CD4-positive, alpha-beta T cell (primary cell): ENCODE results near the gene NKAIN4. TPM values are rescaled to one million over a fixed set of nuclear protein-coding genes. Genes with fewer than 3 reads are reported as not detected.

Experiments
- ATAC-seq: fragments of 200-7000 bp; cut with Tn5 transposase; one replicate; pipeline ENCODE4 v1.10.0; 2022; ENCODE audit warnings: mild to moderate bottlenecking; ENCODE audit not compliant: poor library complexity
- CTCF ChIA-PET: fragments of 350-600 bp; sonication (Branson Sonifier 250); formaldehyde crosslinking; loops from one replicate; lab custom pipeline; 2021; ENCODE audit warnings: antibody characterized with exemption, inconsistent platforms; lab: Charles Lee
- POLR2A ChIA-PET: fragments of 350-600 bp; sonication (Branson Sonifier 250); formaldehyde crosslinking; loops from one replicate; lab custom pipeline; 2021; ENCODE audit warnings: antibody characterized with exemption, inconsistent platforms; lab: Charles Lee
- DNase-seq, 14 experiments: peaks; one replicate each; pipeline ENCODE4 v3.0.0-alpha.2; 2013 to 2020; ENCODE audit warnings: mixed read lengths in 2 of 14
- H3K27ac ChIP-seq, 2 donors: one replicate each; pipeline versions ENCODE4 v1.5.1 to v1.7.0; 2013; ENCODE audit warnings: low read length in 2 of 2, low read depth in 1 of 2, mild to moderate bottlenecking in 1 of 2
- H3K27me3 ChIP-seq, 2 experiments: 1 replicate in 1 of 2; 2 replicates in 1 of 2; pipeline versions ENCODE4 v1.6.1 to v1.7.0; 2013; ENCODE audit warnings: low read length in 2 of 2, control low read depth in 1 of 2, mild to moderate bottlenecking in 1 of 2, moderate library complexity in 1 of 2; ENCODE audit not compliant: insufficient read depth in 2 of 2, control insufficient read depth in 1 of 2
- H3K36me3 ChIP-seq: one replicate; pipeline ENCODE4 v1.6.1; 2013; ENCODE audit warnings: low read length, control low read depth; ENCODE audit not compliant: insufficient read depth
- H3K4me1 ChIP-seq: one replicate; pipeline ENCODE4 v1.6.1; 2013; ENCODE audit warnings: low read length, control low read depth; ENCODE audit not compliant: insufficient read depth
- H3K4me3 ChIP-seq: one replicate; pipeline ENCODE4 v1.5.1; 2013; ENCODE audit warnings: mild to moderate bottlenecking, low read length, moderate library complexity
- H3K9me3 ChIP-seq, 2 experiments: 1 replicate in 1 of 2; 2 replicates in 1 of 2; pipeline versions ENCODE4 v1.6.1 to v1.7.0; 2013; ENCODE audit warnings: low read length in 2 of 2, mild to moderate bottlenecking in 2 of 2, control low read depth in 1 of 2, moderate library complexity in 1 of 2; ENCODE audit not compliant: control insufficient read depth in 1 of 2, insufficient read depth in 1 of 2
- H3K27ac Mint-ChIP-seq: one replicate; pipeline ENCODE4 v1.8.0; 2020; ENCODE audit warnings: mixed read lengths
- H3K27me3 Mint-ChIP-seq: one replicate; pipeline ENCODE4 v1.8.0; 2021; ENCODE audit warnings: mixed read lengths
- H3K36me3 Mint-ChIP-seq: one replicate; pipeline ENCODE4 v1.8.0; 2021; ENCODE audit warnings: low read depth, mixed read lengths
- H3K4me1 Mint-ChIP-seq: one replicate; pipeline ENCODE4 v1.8.0; 2021; ENCODE audit warnings: low read depth, mixed read lengths
- H3K4me3 Mint-ChIP-seq: one replicate; pipeline ENCODE4 v1.8.0; 2020; ENCODE audit warnings: mild to moderate bottlenecking, mixed read lengths
- H3K9me3 Mint-ChIP-seq: one replicate; pipeline ENCODE4 v1.8.0; 2020; ENCODE audit warnings: mixed read lengths
- CTCF ChIP-seq: fragments of 200-600 bp; IDR thresholded peaks from one replicate; pipeline ENCODE4 v1.8.0; 2022; ENCODE audit warnings: antibody characterized with exemption, mild to moderate bottlenecking
- intact Hi-C, 2 experiments: fragments of 100-400 bp; cut with DNase I in 1 of 2; cut with micrococcal nuclease in 1 of 2; formaldehyde crosslinking; loops; one replicate each; pipeline versions ENCODE4 v1.15.1 to v1.9.0; 2023 to 2025; cut with DNase I, micrococcal nuclease
- total RNA-seq, 174 experiments: library from RNA in 2 of 174; stranded (reverse) in 2 of 174; gene quantifications; one replicate each; pipeline ENCODE4 v1.2.3 and lab custom pipeline; 2021 to 2026

The NKAIN4 gene
- total RNA-seq, 2 experiments from 2014 or later, result not detected

DNA sequence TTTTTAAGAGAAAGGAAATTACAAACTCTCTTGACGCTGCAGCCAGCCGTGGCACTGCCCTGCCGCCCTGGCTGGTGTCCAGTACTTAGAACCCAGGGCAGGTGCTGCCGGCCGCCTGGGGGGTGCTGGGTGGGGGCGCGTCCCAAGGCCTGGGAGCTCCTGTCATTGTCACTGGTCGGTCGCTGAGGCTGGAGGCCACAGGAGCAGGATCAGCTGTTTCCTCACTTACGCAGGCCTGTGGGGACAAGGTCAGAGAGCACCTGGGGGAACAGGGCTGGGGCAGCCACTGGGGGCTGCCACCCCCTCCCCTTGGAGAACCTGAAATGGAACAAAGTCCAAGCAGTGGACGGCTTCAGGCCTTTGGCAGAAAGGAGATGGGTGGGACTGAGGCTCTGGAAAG, 13.0 kb downstream of the NKAIN4 start:
- Mint-ChIP-seq H3K9me3 (no peaks in the 10 kb centered on the region), H3K27ac (no peak overlapping the region), H3K27me3 (peaks cover 9% of the 10 kb centered on the region), H3K4me1 (no peaks in the 10 kb centered on the region), H3K4me3 (no peak overlapping the region), H3K36me3 (no peaks in the 10 kb centered on the region)
- POLR2A ChIA-PET, result no interaction called here
- DNase-seq, result no peak
- Histone ChIP-seq H3K36me3 (no peaks in the 10 kb centered on the region), H3K27ac (no peak overlapping the region), H3K9me3 (no peaks in the 10 kb centered on the region), H3K27me3 (no peaks in the 10 kb centered on the region), H3K4me1 (no peaks in the 10 kb centered on the region), H3K4me3 (no peak overlapping the region)
- no peak for TF ChIP-seq CTCF
- intact Hi-C loops, result no loop called here
- no peak for ATAC-seq
- CTCF ChIA-PET, result no interaction called here

GRCh38 chr20:63240004-63240403, 14.3 kb downstream of the NKAIN4 start:
- intact Hi-C loops, result no loop called here
- Histone ChIP-seq H3K9me3 (no peaks in the 10 kb centered on the region), H3K27ac (no peak overlapping the region), H3K4me3 (no peak overlapping the region), H3K27me3 (no peaks in the 10 kb centered on the region), H3K36me3 (no peaks in the 10 kb centered on the region), H3K4me1 (peaks cover 10% of the 10 kb centered on the region)
- ATAC-seq (no peak), DNase-seq (no peak)
- Mint-ChIP-seq H3K27me3 (peaks cover 5% of the 10 kb centered on the region), H3K27ac (no peak overlapping the region), H3K36me3 (no peaks in the 10 kb centered on the region), H3K4me1 (no peaks in the 10 kb centered on the region), H3K9me3 (no peaks in the 10 kb centered on the region), H3K4me3 (no peak overlapping the region)
- no peak for TF ChIP-seq CTCF
- ChIA-PET POLR2A (no interaction called here), CTCF (no interaction called here)

GRCh38 chr20:63239431-63239830, 14.8 kb downstream of the NKAIN4 start:
- CTCF ChIA-PET, result no interaction called here
- peaks cover 0 to 3% of the 10 kb centered on the region in 2 experiments for H3K9me3 ChIP-seq
- H3K27ac ChIP-seq, result no peak overlapping the region
- no peaks in the 10 kb centered on the region for H3K4me1 Mint-ChIP-seq
- peaks cover 15% of the 10 kb centered on the region for H3K4me1 ChIP-seq
- no peak overlapping the region for H3K4me3 Mint-ChIP-seq
- no peaks in the 10 kb centered on the region for H3K27me3 ChIP-seq
- peaks cover 5% of the 10 kb centered on the region for H3K27me3 Mint-ChIP-seq
- no peak for DNase-seq
- no peaks in the 10 kb centered on the region for H3K36me3 ChIP-seq
- H3K4me3 ChIP-seq, result no peak overlapping the region
- no peak for ATAC-seq
- H3K27ac Mint-ChIP-seq, result no peak overlapping the region
- TF ChIP-seq CTCF, result no peak
- POLR2A ChIA-PET, result no interaction called here
- H3K9me3 Mint-ChIP-seq, result no peaks in the 10 kb centered on the region
- intact Hi-C loops, result no loop called here
- no peaks in the 10 kb centered on the region for H3K36me3 Mint-ChIP-seq
